ENCODE data around the gene PSMC1.

PSMC1 gene

DNA sequence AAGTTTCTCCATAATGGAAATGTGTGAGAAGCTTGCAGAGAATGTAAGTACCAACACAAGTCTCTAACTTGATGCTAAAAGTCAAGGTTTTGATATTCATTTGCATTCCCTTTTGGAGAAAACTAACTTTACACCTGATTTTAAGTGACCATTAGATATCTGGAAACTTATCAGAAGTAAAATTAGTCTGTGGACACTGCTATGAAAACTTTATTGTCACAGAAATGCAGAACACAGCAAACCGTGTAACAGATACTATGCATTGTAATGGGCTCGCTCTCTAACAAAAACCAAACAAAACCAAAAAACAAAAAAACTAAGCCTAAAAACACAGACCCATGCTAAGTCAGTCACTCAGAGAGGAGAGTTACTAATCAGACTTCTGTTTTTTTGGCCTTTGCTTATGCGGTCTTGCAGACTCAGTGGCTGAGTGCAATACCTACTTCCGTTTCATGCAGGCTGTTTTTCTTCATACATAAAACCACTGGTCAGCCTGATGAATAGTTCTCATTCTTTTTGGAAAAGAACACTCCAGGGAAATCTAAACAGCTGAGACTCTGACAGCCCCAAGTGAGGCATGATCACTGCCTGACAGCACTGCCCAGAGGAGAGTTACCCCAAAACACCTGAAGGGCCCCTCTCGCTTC lies 39.6 kb downstream of the PSMC1 start:
- TF ChIP-seq CTCF (IDR thresholded peaks at IDR 0.05; ENCODE audit: insufficient read depth, low read depth, low read length, missing control alignments), result no peak
- DNase-seq (ENCODE audit: low read depth), result no peak
- H3K4me3 ChIP-seq (ENCODE audit: low read length), result no peak overlapping the region

DNA sequence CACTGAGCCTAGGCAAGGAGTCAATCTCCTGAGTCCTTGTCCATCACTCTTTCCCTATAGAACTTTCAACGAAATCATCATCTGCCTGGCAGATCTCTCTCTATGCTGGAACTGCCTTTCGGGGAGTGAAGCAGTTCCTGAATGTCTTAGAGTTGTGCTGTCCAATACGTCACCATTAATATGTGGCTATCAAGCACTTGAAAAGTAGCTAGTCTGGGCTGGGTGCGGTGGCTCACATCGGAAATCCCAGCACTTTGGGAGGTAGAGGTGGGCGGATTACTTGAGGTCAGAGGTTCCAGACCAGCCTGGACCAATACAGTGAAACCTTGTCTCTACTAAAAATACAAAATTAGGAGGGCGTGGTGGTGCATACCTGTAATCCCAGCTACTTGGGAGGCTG lies 40.3 kb downstream of the PSMC1 start:
- TF ChIP-seq CTCF (IDR thresholded peaks at IDR 0.05; ENCODE audit: insufficient read depth, low read depth, low read length, missing control alignments), result no peak
- no peak overlapping the region for H3K4me3 ChIP-seq (ENCODE audit: low read length)
- no peak for DNase-seq (ENCODE audit: low read depth)

- TF ChIP-seq CTCF (IDR thresholded peaks at IDR 0.05; ENCODE audit: insufficient read depth, low read depth, low read length, missing control alignments), result no peak
- DNase-seq (ENCODE audit: low read depth), result no peak
- no peak overlapping the region for H3K4me3 ChIP-seq (ENCODE audit: low read length)
These were observed 41.7 kb downstream of the PSMC1 start for GRCh38 chr14:90297876-90298629.

DNA sequence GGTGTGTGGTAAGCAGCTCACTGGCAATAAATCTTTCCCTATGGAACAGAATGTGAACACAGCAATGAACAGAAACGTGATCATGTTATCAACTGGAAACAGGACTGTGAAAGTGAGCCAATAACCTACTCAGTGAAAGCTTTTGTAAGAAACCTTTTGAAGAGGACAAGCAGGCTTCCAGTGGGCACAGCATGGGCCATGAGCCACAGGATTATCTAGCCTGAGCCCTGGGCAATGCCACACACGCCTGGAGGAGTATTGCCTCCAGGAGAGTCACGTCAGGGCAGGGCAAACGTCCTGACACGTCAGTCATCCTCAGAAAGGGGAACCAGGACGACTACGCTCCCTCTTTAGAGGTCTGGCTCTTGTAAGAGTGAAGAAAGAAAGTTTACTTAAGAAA lies 43.1 kb downstream of the PSMC1 start:
- H3K4me3 ChIP-seq (ENCODE audit: low read length), result no peak overlapping the region
- no peak for DNase-seq (ENCODE audit: low read depth)
- TF ChIP-seq CTCF (IDR thresholded peaks at IDR 0.05; ENCODE audit: insufficient read depth, low read depth, low read length, missing control alignments), result no peak

GRCh38 chr14:90300611-90301047 lies 44.3 kb downstream of the PSMC1 start:
- no peak overlapping the region for H3K4me3 ChIP-seq (ENCODE audit: low read length)
- DNase-seq (ENCODE audit: low read depth), result no peak
- no peak for TF ChIP-seq CTCF (IDR thresholded peaks at IDR 0.05; ENCODE audit: insufficient read depth, low read depth, low read length, missing control alignments)

DNA sequence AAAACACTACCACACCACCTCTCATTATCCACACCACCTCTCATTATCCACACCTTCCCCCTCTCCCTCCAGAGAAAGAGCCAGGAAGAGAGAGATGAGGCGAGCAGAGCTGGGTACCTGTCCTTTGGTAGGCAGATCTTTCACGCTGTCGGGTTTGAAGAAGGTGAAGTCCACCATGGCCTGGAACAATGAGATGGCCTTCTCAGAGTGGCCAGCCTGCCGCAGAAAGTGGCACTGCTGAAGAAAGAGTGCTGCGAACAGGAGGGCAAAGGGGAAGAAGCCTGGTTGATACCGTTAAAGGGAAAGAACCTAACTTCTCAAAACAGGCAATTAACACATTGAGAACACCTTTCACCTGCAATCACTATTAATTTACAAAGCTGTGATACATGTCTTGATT lies 44.8 kb downstream of the PSMC1 start:
- no peak for DNase-seq (ENCODE audit: low read depth)
- no peak for TF ChIP-seq CTCF (IDR thresholded peaks at IDR 0.05; ENCODE audit: insufficient read depth, low read depth, low read length, missing control alignments)
- no peak overlapping the region for H3K4me3 ChIP-seq (ENCODE audit: low read length)
